ENCODE measurements around the gene FBXL17. TPM values are rescaled to one million over a fixed set of nuclear protein-coding genes. Genes with fewer than 3 reads are reported as not detected.

The FBXL17 gene
- total and polyA plus RNA-seq, 2 of the 13 experiments (the other 11 are each of a cell fraction or from before 2014, with no cell fraction given): 3.0 to 7.9 TPM

GRCh38 chr5:107933326-107933725, 448.6 kb downstream of the FBXL17 start:
- FAIRE-seq (no peak), DNase-seq (ENCODE audit: low spot score) (no peak), ATAC-seq (no peak)
- POLR2A ChIA-PET: no interaction called here
- Histone ChIP-seq H3K27ac (ENCODE audit: extremely low read length, insufficient read depth, low read length) (no peak overlapping the region), H3K4me2 (ENCODE audit: low read depth, low read length) (no peak overlapping the region), H4K20me1 (ENCODE audit: insufficient read depth, low read length) (no peaks in the 10 kb centered on the region), H2AFZ (ENCODE audit: low read length) (no peak overlapping the region), H3K9ac (ENCODE audit: insufficient read depth, low read depth, low read length) (no peak overlapping the region), H3K4me1 (ENCODE audit: insufficient read depth, low read length) (peaks cover 22% of the 10 kb centered on the region), H3K79me2 (ENCODE audit: insufficient read depth, low read length) (no peaks in the 10 kb centered on the region), H3K36me3 (replicated peaks in 1 of 2; ENCODE audit: control insufficient read depth in 1 of 2, insufficient read depth in 2 of 2, low read length in 2 of 2) (no peaks in the 10 kb centered on the region), H3K9me3 (ENCODE audit: low read length) (no peaks in the 10 kb centered on the region), H3K4me3 (replicated peaks in 1 of 3; ENCODE audit: insufficient read depth in 1 of 3, low read depth in 2 of 3, low read length in 3 of 3) (no peak overlapping the region), H3K27me3 (ENCODE audit: control insufficient read depth in 1 of 2, insufficient read depth in 2 of 2, low read length in 2 of 2) (no peaks in the 10 kb centered on the region)
- no TSS peak for BruUV-seq (replicated peaks)
- WGBS (ENCODE audit: low lambda C conversion rate): 69% methylated on average over 3 of the region's 3 CpGs
- intact Hi-C loops (cut with micrococcal nuclease; ENCODE audit: unreplicated experiment) (no loop called here), in situ Hi-C loops (cut with HindIII; ENCODE audit: extremely low pct_ligation_motif_present, low pct_unique_long_range_greater_than_20kb) (no loop called here)
- TF ChIP-seq ZNF644 (CRISPR knock-in tag; IDR thresholded peaks at IDR 0.05; ENCODE audit: low read depth) (no peak), KAT2B (IDR thresholded peaks at IDR 0.05; ENCODE audit: borderline replicate concordance, low read depth, low read length) (no peak), MYPOP (CRISPR knock-in tag; IDR thresholded peaks at IDR 0.05) (no peak), ATF2 (CRISPR knock-in tag; IDR thresholded peaks at IDR 0.05) (no peak), SALL1 (CRISPR knock-in tag; IDR thresholded peaks at IDR 0.05) (no peak), PITX1 (CRISPR knock-in tag; IDR thresholded peaks at IDR 0.05) (no peak), DZIP1 (CRISPR knock-in tag; IDR thresholded peaks at IDR 0.05) (no peak), ATF4 (CRISPR knock-in tag; IDR thresholded peaks at IDR 0.05) (no peak), FOXK2 (IDR thresholded peaks at IDR 0.05) (no peak), AGO2 (optimal IDR thresholded peaks at IDR 0.05; ENCODE audit: low read depth, low read length) (no peak), ZNF749 (CRISPR knock-in tag; IDR thresholded peaks at IDR 0.05; ENCODE audit: borderline replicate concordance) (no peak), GABPB1 (CRISPR knock-in tag; IDR thresholded peaks at IDR 0.05) (no peak)
- CTCF ChIA-PET (ENCODE audit: low intra/inter-chr PET ratio, low total read pairs): no interaction called here
